GM19463 (cell line): Measurements from ENCODE around the gene HIKESHI.

ENCODE experiments used
- ATAC-seq: cut with Tn5 transposase; IDR thresholded peaks from one replicate; pipeline ENCODE4 v1.9.1; 2021; ENCODE audit warnings: mild to moderate bottlenecking, moderate library complexity; ENCODE audit not compliant: unreplicated experiment

The HIKESHI gene

DNA sequence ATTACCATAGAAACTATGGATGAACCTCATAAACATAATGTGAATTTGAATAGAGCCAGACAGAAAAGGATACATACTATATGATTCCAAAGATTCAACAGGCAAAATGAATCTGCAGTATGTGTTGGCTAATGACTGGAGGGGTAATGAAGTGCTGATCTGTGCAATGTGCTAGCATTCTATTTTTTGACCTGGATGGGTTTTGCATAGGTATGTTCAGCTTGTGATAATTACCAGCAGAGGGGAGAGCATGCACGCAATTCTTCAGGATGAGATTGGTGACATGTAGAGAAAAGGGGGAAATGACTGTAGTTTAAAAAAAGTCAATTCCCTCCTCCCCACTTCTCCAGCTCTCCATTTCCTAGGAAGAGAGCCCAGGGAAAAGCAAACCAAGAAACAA is 72.0 kb downstream of the HIKESHI start:
- no peak for ATAC-seq

DNA sequence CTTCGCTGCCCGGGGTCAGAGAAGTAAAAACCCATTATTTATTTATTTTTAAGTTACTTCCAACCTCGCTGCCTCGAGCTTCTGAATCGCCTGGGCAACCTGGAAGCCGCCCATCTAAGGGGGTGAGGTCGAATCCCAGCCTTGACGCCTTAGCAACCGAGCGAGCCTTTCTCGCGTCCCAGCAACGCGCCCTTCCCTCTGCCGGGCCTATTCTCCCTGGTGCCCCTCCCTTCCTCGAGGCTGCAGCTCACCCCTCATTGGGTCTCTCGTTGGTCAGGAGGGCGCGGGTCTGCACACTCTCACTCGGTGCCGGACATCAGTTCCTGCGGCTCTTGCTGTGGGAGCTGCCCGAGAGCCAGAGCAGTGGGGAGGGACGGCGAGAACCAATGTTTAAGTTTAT is 72.5 kb downstream of the HIKESHI start, which contains the start of gene CCDC81:
CCDC81 (plus strand) TSS at position 302 of the 400 bp plus-strand sequence. CDS start 277 bp downstream, outside the sequence.
- ATAC-seq = no peak

DNA sequence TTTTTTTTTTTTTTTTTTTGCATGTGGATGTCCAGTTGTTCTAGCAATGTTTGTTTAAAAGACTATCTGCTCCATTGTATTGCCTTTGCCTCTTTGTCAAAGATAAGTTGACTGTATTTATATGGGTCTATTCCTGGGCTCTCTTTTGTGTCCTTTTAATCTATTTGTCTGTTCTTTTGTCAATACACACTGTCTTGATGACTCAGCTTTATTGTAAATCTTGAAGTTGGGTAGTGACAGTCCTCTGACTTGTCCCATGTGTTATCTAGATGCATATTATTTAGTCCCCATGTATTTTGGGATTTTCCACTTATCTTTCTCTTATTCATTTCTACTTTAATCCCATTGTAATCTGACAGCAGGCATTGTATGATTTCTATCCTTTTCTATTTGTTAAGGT is 75.9 kb downstream of the HIKESHI start:
- ATAC-seq = no peak

DNA sequence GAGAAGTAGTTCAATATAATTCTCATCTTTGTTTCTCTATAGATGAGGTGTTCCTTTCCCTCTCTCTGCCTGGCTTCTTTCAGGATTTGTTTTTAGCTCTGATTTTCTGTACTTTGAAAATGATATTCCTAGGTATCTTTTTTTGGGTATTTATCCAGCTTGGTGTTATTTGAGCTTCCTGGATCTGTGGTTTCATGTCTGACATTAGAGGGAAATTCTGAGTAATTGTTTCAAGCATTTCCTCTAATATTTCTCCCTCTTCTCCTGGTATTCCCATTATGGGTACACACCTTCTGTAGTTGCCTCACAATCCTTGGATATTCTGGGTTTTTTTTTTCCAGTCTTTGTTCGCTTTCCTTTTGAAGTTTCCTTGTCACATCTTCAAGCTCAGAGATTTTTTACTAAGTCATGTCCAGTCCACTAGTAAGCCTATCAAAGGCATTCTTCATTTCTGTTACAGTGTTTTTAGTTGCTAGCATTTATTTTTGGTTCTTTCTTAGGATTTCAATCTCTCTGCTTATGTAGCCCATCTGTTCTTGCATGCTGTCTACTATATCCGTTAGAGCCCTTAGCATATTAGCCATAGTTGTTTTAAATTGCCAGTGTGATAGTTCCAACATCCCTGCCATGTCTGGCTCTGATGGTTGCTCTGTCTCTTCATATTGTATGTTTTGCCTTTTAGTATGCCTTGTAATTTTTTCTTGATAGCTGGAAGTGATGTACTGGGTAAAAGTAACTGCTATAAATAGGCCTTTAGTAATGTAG is 78.4 kb downstream of the HIKESHI start:
- ATAC-seq = no peak

DNA sequence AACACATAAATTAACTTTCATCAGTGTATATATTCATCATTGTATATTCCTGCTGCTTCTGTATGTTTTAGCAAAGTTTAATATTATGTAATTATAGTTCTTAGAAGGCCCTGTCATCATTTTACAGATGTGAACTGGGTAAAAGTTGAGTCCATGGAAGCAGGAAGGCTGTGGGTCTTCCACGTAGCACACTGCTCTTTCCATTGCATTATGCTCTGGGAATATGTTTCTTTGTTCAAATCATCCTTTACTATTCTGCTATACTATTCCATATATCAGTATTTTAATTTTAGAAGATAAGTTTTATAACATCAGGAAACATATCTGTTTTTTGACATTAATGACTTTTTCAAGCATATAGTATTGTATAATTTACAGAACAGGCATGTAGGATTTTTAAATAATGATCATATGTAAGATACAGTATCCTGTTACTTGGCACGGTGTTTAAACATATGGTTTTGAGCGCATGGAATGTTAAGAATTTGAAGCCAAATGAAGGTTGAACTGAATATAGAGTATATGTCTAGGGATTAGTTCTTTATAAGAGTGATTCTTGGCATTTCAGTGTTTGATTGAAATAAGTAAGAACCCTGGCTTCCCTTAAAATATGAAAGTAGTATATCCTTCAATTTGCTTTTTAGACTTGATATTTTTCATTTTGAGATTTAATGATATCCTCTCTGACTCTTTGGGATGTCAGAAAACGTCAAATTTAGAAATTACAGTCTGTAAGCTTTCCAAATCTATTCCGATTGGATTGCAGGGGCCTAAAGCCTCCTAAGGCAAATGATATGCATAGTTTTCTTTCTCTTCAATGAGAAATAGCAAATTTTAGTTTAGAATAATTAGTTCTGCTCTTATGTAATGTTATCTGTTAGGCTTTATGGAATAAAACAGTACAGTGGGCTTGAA is 81.3 kb downstream of the HIKESHI start:
- ATAC-seq = no peak

DNA sequence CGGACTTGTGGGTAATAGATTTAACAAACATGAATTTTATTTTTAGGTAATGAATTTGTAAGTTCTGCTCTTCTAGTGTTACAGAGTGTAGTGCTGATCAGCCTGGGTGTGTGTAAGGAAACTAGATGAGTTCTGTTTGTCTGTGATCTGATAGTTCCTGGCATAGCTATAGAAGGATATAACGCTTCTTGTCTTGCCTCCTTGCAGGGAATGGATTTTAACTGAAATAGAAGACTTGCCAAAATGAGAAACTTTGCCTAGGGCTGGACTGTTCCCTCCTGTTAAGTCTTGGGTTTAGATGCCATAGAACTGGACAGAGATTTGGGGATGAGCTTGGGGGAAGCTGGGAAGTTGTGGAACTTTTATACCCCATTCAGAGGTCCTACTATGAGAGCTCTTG is 84.2 kb downstream of the HIKESHI start:
- no peak for ATAC-seq

DNA sequence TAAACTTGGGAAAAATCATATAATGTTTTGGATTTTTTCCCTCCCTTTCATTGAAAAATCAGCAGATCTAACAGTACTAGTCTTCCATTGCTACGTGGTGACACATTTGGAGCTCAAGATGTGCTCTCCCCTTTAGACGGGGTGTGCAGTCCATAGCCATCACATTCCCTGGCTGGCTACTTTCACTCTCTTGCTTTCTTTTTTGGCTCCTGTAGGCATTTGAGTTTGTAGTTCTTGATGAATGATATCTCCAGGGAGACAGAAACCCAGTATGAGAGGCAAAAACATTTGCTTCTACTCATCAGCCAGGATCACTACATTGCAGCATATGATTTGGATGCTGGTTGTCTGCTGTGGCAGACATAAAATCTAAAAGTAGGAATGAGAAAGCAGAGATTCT is 84.7 kb downstream of the HIKESHI start:
- ATAC-seq = no peak

DNA sequence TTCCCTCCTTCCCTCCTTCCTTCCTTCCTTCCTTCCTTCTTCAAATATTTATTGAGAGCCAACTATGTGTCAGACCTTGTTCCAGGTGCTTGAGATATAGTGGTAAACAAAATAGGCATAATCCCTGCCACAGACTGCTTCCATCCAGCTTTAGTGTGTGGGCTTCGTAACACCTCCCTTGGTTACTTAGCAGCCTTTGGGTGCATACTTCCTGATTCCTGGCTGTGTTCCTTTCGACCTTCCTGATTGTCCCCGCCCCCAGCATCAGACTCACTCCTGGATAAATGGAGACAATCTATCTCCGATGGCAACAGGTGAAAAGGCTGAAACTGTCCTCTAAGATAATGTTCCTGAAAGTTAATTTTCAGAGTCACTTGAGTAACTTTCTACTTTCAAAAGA is 86.2 kb downstream of the HIKESHI start:
- ATAC-seq = no peak

DNA sequence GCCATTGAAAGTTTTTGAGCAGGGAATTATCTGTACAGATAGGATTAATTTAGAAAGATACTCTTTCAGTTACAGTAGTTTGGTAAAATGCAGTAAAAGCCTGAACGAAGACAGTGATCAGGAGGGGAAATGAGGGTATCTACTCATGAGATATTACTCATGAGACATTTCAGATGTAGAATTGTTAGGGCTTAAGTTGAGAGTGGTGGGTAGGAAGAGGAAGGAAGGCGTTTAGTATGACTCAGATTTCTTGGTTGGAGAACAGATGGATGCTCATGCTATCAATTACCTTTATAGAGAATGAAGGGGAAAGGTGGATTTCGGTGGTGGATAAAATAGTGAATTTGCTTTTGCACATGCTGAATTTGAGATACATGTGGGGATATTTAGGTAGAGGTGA is 88.4 kb downstream of the HIKESHI start:
- no peak for ATAC-seq

DNA sequence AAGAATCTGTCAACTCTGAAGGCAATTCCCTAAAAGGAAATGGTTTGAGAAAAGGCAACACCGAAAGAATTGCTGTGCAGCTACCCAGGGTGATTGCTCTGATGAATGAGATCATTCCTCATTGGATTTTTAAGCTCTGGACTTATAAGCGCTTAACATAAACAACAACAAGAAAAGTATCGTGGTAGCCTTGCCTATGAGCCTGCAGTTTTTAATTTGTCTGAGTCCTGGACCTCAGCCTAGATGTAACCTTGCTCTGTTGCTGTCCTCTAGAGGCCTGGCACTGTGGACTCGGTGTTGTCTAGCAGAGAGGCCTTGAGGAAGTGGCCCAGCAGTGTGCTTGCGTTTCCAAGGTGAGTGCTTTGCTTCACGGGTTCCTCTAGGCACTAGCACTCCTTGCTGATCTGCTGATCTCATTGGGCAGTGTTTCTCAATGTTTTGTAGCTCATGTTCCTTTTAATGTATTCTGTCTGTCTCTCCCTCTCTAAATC is 93.1 kb downstream of the HIKESHI start:
- no peak for ATAC-seq
